Pancreas (tissue), 10 donors: Measurements from ENCODE around the gene PPP1R26. TPM values are rescaled to one million over a fixed set of nuclear protein-coding genes. Genes with fewer than 3 reads are reported as not detected.
"Not testable (repeated sequence)": the region's sequence is repeated elsewhere in the genome, so short reads cannot be mapped to it uniquely, and the experiment has no call there.

Experiments used
- ATAC-seq, 4 donors: fragments of 200-7000 bp; cut with Tn5 transposase; one replicate each; pipeline versions ENCODE4 v1.8.0 to v1.9.1; 2020; ENCODE audit warnings: mild to moderate bottlenecking in 4 of 4, moderate library complexity in 4 of 4
- DNase-seq, 6 donors: peaks; one replicate each; pipeline ENCODE4 v3.0.0-alpha.2; 2020
- FAIRE-seq: peaks from 2 replicates; lab custom pipeline; 2012; peaks lifted over from hg19 to GRCh38; lab: Jason Lieb, UNC
- H3K27ac ChIP-seq, 4 donors: fragments of 200-600 bp; sonication (generic); 1 replicate in 3 of 4; 2 replicates in 1 of 4; pipeline versions ENCODE4 v1.5.0 to v1.8.0; 2020
- H3K27me3 ChIP-seq, 4 donors: fragments of 200-600 bp; one replicate each; pipeline ENCODE4 v1.8.0; 2021
- H3K36me3 ChIP-seq, 3 donors: fragments of 200-600 bp; sonication (generic) in 1 of 3; one replicate each; pipeline versions ENCODE4 v1.5.0 to v1.8.0; 2020 to 2021
- H3K4me1 ChIP-seq, 3 donors: fragments of 200-600 bp; one replicate each; pipeline ENCODE4 v1.8.0; 2021
- H3K4me3 ChIP-seq, 4 donors: fragments of 200-600 bp; sonication (generic) in 2 of 4; one replicate each; pipeline versions ENCODE4 v1.5.0 to v1.8.0; 2020 to 2021
- H3K9me3 ChIP-seq, 4 donors: fragments of 200-600 bp; one replicate each; pipeline ENCODE4 v1.8.0; 2021
- WGBS, 2 donors: extraction: QIAGEN DNeasy Blood & Tissue Kit; methylation state at CpG; one replicate each; pipeline ENCODE4 v1.1.7; 2013; 5-methylcytosine and 5-hydroxymethylcytosine counted together
- intact Hi-C, 3 donors: fragments of 100-400 bp; cut with DNase I; formaldehyde crosslinking; loops; one replicate each; pipeline versions ENCODE4 v1.11.1 to v1.14.2; 2022
- polyA plus RNA-seq, 2 donors: library from polyadenylated mRNA; stranded (reverse); fragments of 200-250 nt; gene quantifications; one replicate each; pipeline ENCODE4 v1.2.3, GENCODE V29; 2013
- total RNA-seq, 6 donors: library from RNA; stranded (reverse); fragmentation: NEBNext Ultra II Directional in 4 of 6; extraction: Animal tissue kit (Norgen Biotek cat#: 25700) in 4 of 6; gene quantifications; one replicate each; pipeline versions ENCODE4 v1.2.1 to v1.2.4, GENCODE V29; 2021 to 2023
- TF ChIP-seq, protein P1 (sequence below), 4 donors: fragments of 200-600 bp; sonication (generic) in 3 of 4; IDR thresholded peaks; one replicate each; pipeline versions ENCODE4 v1.5.0 to v1.8.0; 2021; ENCODE audit warnings: antibody characterized with exemption in 4 of 4
- donor health status: healthy with polysubstance abuse.
- donor health status: DM: no; HTN: no; CAD: no; lungs with moderate emphysema.
- donor health status: DM: no; HTN: no; CAD: no.
- donor health status: control.
- donor health status: control.
- donor health status: Bipolar disorder and iron deficiency.
- donor health status: DM: yes; HTN: yes; CAD: no.
- donor health status: DM: no; HTN: no; CAD: no.
- donor health status: DM: no; HTN: no; CAD: no.
- donor health status: DM: yes; HTN: yes; CAD: no.

PPP1R26 gene, protein sequence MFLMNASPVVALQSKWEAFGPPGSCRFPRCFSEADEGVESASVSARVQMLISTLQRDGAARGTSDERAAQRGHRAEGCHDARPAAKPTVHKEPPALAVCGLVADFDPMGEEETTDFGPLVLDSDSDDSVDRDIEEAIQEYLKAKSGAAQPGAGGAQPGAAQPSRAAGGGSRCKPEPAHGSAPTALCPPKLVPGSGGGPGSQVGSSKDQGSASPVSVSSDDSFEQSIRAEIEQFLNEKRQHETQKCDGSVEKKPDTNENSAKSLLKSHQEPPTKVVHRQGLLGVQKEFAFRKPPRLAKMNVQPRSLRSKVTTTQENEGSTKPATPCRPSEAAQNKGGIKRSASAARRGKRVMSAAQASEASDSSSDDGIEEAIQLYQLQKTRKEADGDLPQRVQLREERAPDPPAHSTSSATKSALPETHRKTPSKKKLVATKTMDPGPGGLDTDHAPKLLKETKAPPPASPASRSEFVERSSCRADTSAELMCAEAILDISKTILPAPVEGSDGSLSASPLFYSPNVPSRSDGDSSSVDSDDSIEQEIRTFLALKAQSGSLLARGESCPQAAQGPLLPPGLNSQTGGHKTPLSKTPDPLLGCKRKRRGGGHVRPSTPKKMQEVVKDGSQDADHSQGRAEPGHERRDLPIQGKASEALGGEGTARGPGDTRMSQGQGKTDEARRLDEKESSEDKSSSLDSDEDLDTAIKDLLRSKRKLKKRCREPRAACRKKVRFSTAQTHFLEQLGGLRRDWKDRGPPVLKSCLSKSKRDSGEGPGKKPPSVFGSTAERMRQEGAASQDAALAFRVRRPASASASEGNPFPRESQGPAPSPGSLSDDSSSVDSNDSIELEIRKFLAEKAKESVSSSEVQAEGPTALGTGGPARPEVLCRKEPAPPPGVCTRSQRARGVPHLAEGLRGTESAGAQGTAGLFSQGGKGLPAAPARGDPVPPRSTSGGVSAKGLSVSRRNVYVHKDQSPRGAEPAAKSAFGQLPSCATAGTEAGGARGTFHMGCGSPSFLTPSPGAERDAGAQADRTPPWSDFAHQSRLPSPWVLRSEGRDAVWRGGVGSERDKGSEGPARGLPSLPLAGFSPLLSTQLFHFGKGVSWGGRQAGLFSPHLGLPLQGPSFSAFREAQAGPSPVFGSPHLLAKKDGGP (N-terminal part only)
- total RNA-seq (10 to 100 TPM in 5 of 6 donors, 1 to 10 TPM in 1; 9.4 to 20.0 (median 12.1) TPM), polyA plus RNA-seq (10 to 100 TPM; 12.9 to 14.9 TPM)

DNA sequence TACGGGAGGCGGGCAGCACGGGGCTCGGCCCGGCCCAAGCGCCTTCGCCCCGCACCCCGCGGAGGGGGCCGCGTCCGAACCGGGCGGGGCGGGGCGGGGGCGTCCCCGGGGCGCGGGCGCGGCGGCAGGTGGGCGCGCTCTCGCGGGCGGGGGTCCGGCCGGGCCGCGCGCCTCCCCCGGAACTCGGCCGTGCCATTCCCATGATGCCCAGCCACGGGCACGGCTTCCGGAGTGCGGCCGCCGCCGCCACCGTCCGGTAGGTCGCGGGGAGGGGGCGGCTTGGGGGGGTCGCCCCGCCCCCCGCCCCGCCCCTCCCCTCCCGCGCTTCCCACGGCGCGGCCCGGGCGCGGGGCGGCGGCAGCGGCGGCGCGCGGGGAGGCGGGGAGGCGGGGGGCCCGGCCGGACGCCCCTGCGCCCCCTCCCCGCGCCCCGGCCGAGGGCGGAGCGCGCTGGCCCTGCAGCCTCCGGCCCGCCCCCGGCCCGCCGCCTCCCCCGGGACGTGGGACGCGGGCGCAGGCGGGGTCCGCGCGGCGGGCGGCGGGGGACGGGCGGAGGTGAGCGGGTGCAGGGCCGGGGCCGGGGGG, at the start of gene PPP1R26:
Gene PPP1R26 (plus strand): TSS at position 314 of the 584 bp plus-strand sequence. CDS start 4,729 bp downstream, outside the sequence.
- DNase-seq (peak in 4 of 6 donors; percentile 54 to 83 (median 67)), FAIRE-seq (no peak), ATAC-seq (peak; percentile 39 to 63 (median 45))
- TF ChIP-seq, protein P1, sequence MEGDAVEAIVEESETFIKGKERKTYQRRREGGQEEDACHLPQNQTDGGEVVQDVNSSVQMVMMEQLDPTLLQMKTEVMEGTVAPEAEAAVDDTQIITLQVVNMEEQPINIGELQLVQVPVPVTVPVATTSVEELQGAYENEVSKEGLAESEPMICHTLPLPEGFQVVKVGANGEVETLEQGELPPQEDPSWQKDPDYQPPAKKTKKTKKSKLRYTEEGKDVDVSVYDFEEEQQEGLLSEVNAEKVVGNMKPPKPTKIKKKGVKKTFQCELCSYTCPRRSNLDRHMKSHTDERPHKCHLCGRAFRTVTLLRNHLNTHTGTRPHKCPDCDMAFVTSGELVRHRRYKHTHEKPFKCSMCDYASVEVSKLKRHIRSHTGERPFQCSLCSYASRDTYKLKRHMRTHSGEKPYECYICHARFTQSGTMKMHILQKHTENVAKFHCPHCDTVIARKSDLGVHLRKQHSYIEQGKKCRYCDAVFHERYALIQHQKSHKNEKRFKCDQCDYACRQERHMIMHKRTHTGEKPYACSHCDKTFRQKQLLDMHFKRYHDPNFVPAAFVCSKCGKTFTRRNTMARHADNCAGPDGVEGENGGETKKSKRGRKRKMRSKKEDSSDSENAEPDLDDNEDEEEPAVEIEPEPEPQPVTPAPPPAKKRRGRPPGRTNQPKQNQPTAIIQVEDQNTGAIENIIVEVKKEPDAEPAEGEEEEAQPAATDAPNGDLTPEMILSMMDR (IDR thresholded peaks at IDR 0.05), result no peak
- Histone ChIP-seq H3K36me3 (peaks cover 0 to 11% (median 6%) of the 10 kb centered on the region in 3 donors), H3K4me1 (peaks cover 0 to 14% (median 6%) of the 10 kb centered on the region in 3 donors), H3K9me3 (no peaks in the 10 kb centered on the region), H3K4me3 (peak within 1 kb of the TSS; percentile 77 to 89 (median 80)), H3K27me3 (no peaks in the 10 kb centered on the region), H3K27ac (peak within 1 kb of the TSS; percentile 87 to 93 (median 90))
- intact Hi-C loops, result no loop called here
- WGBS, 2 donors, result 0 to 1% methylated on average over 7 to 101 of the region's 103 CpGs

- DNase-seq (no peak), ATAC-seq (no peak), FAIRE-seq (no peak)
- Histone ChIP-seq H3K4me1 (no peaks in the 10 kb centered on the region), H3K27me3 (no peaks in the 10 kb centered on the region), H3K4me3 (no peak overlapping the region), H3K27ac (no peak overlapping the region), H3K9me3 (no peaks in the 10 kb centered on the region), H3K36me3 (no peaks in the 10 kb centered on the region)
- intact Hi-C loops, result no loop called here
- TF ChIP-seq, protein P1 (IDR thresholded peaks at IDR 0.05), result no peak
- 92 to 93% methylated on average over 4 of the region's 4 CpGs for WGBS, 2 donors
Observed at GRCh38 chr9:135437259-135437658, 42.3 kb upstream of the PPP1R26 start.

DNA sequence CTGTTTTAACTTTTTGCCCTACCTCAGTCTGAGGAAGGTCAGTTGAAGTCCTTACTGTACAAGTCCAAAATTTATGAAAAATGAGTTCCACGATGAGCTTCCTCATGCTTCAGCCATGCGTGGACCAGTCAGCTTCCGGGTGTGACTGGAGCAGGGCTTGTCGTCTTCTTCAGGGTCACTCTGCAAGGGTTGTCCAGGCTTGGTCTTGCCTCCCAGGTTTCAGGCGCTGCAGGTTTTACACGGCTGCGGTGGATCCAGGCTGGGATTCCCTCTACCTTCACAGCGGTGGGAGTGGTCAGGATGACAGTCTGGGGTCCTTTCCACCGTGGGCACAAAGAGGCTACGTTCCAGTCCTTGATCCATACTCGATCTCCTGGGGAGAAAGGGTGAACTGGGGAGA, 41.9 kb upstream of the PPP1R26 start:
- H3K4me3 ChIP-seq, H3K27ac ChIP-seq, H3K27me3 ChIP-seq, H3K4me1 ChIP-seq, ATAC-seq, H3K36me3 ChIP-seq, H3K9me3 ChIP-seq, FAIRE-seq, DNase-seq, intact Hi-C loops: not testable (repeated sequence)
- WGBS, 2 donors, result 85 to 93% methylated on average over 11 of the region's 11 CpGs

DNA sequence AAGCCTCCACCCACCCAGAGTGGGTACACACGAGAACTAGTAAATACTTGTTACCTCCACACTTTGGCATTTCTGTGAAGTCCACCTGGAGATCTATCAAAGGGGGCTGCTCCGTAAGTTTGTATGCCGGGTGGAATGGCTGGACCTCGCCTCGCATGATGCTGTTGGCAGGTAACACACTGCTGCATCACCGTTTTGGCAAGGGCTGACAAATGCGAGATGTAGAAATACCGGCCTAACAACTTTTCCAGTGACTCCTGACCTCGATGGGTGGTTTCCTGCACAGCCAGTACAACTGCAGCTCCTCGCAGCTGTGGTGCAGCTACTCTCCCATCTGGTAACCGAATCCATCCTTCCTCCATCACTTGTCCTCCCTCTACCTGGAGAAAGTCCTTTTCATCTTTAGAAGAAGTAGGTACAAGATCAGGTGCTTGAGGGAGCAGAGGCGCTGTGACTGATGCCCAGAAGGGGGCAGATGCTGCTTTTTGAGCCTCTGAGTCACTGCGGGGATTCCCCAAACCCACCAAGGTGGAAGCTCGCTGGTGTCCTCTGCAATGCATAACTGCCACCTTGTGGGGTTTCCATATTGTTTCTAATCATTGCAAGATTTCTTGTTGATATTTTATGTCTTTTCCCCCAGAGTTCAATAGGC, 40.9 kb upstream of the PPP1R26 start:
- H3K27ac ChIP-seq, H3K36me3 ChIP-seq, FAIRE-seq, H3K27me3 ChIP-seq, ATAC-seq, intact Hi-C loops, H3K4me3 ChIP-seq, H3K9me3 ChIP-seq, H3K4me1 ChIP-seq: not testable (repeated sequence)
- 24% methylated on average over 14 of the region's 14 CpGs for WGBS, 2 donors
- DNase-seq, result peak in 5 of 6 donors; percentile 49 to 85 (median 71)

GRCh38 chr9:135439514-135439913, 40.1 kb upstream of the PPP1R26 start:
- H3K27me3 ChIP-seq, intact Hi-C loops, H3K9me3 ChIP-seq, H3K4me1 ChIP-seq, FAIRE-seq, H3K27ac ChIP-seq, H3K36me3 ChIP-seq, ATAC-seq, DNase-seq, H3K4me3 ChIP-seq: not testable (repeated sequence)
- 72 to 75% methylated on average over 7 of the region's 7 CpGs for WGBS, 2 donors
